ENCODE results near the gene PROCR. TPM values are rescaled to one million over a fixed set of nuclear protein-coding genes. Genes with fewer than 3 reads are reported as not detected.
A peak's percentile ranks its signal among the peaks of the same experiment; 100 is the strongest.

PROCR gene
- total RNA-seq, 1 donor = 38.0 TPM

GRCh38 chr20:35225319-35226125 is 53.6 kb downstream of the PROCR start:
- TF ChIP-seq CTCF (IDR thresholded peaks at IDR 0.05; ENCODE audit: extremely low read depth, low read depth, low read length) = no peak
- Histone ChIP-seq H3K27me3 (ENCODE audit: insufficient read depth, low read length) (peaks cover 20% of the 10 kb centered on the region), H3K36me3 (ENCODE audit: insufficient read depth, low read length) (no peaks in the 10 kb centered on the region), H3K4me3 (ENCODE audit: insufficient read depth, low read length) (no peak overlapping the region), H4K20me1 (ENCODE audit: insufficient read depth, low read length) (peaks cover 13% of the 10 kb centered on the region), H2AFZ (ENCODE audit: low read length) (no peak overlapping the region), H3K27ac (ENCODE audit: low read depth, low read length) (no peak overlapping the region), H3K9me3 (ENCODE audit: low read depth, low read length) (no peaks in the 10 kb centered on the region), H3K4me1 (ENCODE audit: insufficient read depth, low read length) (peaks cover 2% of the 10 kb centered on the region), H3K4me2 (ENCODE audit: insufficient read depth, low read length) (no peak overlapping the region), H3K79me2 (ENCODE audit: insufficient read depth, low read length) (no peaks in the 10 kb centered on the region)
- peak; percentile 41 for DNase-seq (ENCODE audit: insufficient read length, low spot score, missing footprints)

GRCh38 chr20:35226126-35226883 is 54.4 kb downstream of the PROCR start, which contains the start of gene MMP24:
Gene MMP24, plus strand, starts transcription at chr20:35226690. Its CDS starts 49 bp downstream, at chr20:35226739.
- H3K9me3 ChIP-seq (ENCODE audit: low read depth, low read length) = no peaks in the 10 kb centered on the region
- no peak within 1 kb of the TSS for H3K27ac ChIP-seq (ENCODE audit: low read depth, low read length)
- no peak for TF ChIP-seq CTCF (IDR thresholded peaks at IDR 0.05; ENCODE audit: extremely low read depth, low read depth, low read length)
- peak within 1 kb of the TSS; percentile 78 for H3K4me2 ChIP-seq (ENCODE audit: insufficient read depth, low read length)
- H3K79me2 ChIP-seq (ENCODE audit: insufficient read depth, low read length) = no peaks in the 10 kb centered on the region
- H2AFZ ChIP-seq (ENCODE audit: low read length) = no peak within 1 kb of the TSS
- no peaks in the 10 kb centered on the region for H3K36me3 ChIP-seq (ENCODE audit: insufficient read depth, low read length)
- H3K4me3 ChIP-seq (ENCODE audit: insufficient read depth, low read length) = peak within 1 kb of the TSS; percentile 59
- peaks cover 13% of the 10 kb centered on the region for H4K20me1 ChIP-seq (ENCODE audit: insufficient read depth, low read length)
- H3K4me1 ChIP-seq (ENCODE audit: insufficient read depth, low read length) = peaks cover 2% of the 10 kb centered on the region
- peaks cover 20% of the 10 kb centered on the region for H3K27me3 ChIP-seq (ENCODE audit: insufficient read depth, low read length)
- DNase-seq (ENCODE audit: insufficient read length, low spot score, missing footprints) = peak; percentile 89

Small RNA genes lying within 50 kb of the gene (small RNA-seq; reads per million reads assigned to genes)
- gene MT1P3 (not detected), gene RNA5SP483 (not detected)

Other genes starting within 250 kb of the PROCR start
- gene GSS, start 216.3 kb upstream of the PROCR start, total RNA-seq = 54.6 and 58.3 TPM in 2 replicates
- gene MYH7B, start 216.2 kb upstream of the PROCR start, total RNA-seq = 0.29 and 0.36 TPM in 2 replicates
- gene TRPC4AP, start 79.3 kb upstream of the PROCR start, total RNA-seq = 98.7 and 98.8 TPM in 2 replicates
- 32.2 and 41.8 TPM in 2 replicates for gene EDEM2, start 24.7 kb upstream of the PROCR start, total RNA-seq
- 0.88 and 1.1 TPM in 2 replicates for gene MMP24, start 54.6 kb downstream of the PROCR start, total RNA-seq
- gene MMP24OS, start 106.0 kb downstream of the PROCR start, total RNA-seq = 22.1 and 30.9 TPM in 2 replicates
- gene EIF6, start 112.7 kb downstream of the PROCR start, total RNA-seq = 109 and 121 TPM in 2 replicates
- gene FAM83C, start 120.4 kb downstream of the PROCR start, total RNA-seq = not detected in 2 replicates
- 15.2 and 20.3 TPM in 2 replicates for gene UQCC1, start 239.9 kb downstream of the PROCR start, total RNA-seq

All from osteoblast (primary cell).